Keratinocyte (primary cell): ENCODE data around the gene AP2A2. TPM values are rescaled to one million over a fixed set of nuclear protein-coding genes. Genes with fewer than 3 reads are reported as not detected.

Experiments used
- DNase-seq: peaks from one replicate; pipeline ENCODE4 v3.0.0-alpha.2; 2011; ENCODE audit warnings: low read depth, missing footprints, low spot score
- FAIRE-seq: peaks from 2 replicates; lab custom pipeline; 2011; peaks lifted over from hg19 to GRCh38; lab: Jason Lieb, UNC
- H2AFZ ChIP-seq: 2 replicates; pipeline ENCODE4 v1.6.0; 2012; ENCODE audit warnings: low read length, control low read depth, inconsistent platforms; ENCODE audit not compliant: control insufficient read depth
- H3K27ac ChIP-seq: 2 replicates; pipeline ENCODE4 v1.5.1; 2011; ENCODE audit warnings: low read length; ENCODE audit not compliant: control insufficient read depth, insufficient read depth
- H3K27me3 ChIP-seq: 3 replicates; pipeline ENCODE4 v1.6.0; 2011; ENCODE audit warnings: low read length; ENCODE audit not compliant: control insufficient read depth, insufficient read depth; ENCODE audit errors: extremely low read depth
- H3K36me3 ChIP-seq, 2 experiments: 2 replicates in 1 of 2; 3 replicates in 1 of 2; pipeline ENCODE4 v1.5.1; 2011; ENCODE audit warnings: low read length in 2 of 2, mild to moderate bottlenecking in 1 of 2; ENCODE audit not compliant: control insufficient read depth in 2 of 2, insufficient read depth in 2 of 2; ENCODE audit errors: extremely low read depth in 1 of 2
- H3K4me1 ChIP-seq: 3 replicates; pipeline ENCODE4 v1.5.1; 2011; ENCODE audit warnings: low read length; ENCODE audit not compliant: control insufficient read depth, insufficient read depth; ENCODE audit errors: extremely low read depth
- H3K4me2 ChIP-seq: 3 replicates; pipeline ENCODE4 v1.6.0; 2011; ENCODE audit warnings: low read depth, low read length; ENCODE audit not compliant: control insufficient read depth, insufficient read depth; ENCODE audit errors: extremely low read depth
- H3K4me3 ChIP-seq, 3 experiments: fragments of 200-600 bp in 1 of 3; sonication (generic) in 1 of 3; 2 replicates in 2 of 3; 3 replicates in 1 of 3; pipeline ENCODE4 v1.5.1; 2011 to 2016; ENCODE audit warnings: low read length in 3 of 3, mild to moderate bottlenecking in 3 of 3, control low read depth in 2 of 3, inconsistent platforms in 1 of 3, low read depth in 1 of 3, mixed read lengths in 1 of 3, mixed run types in 1 of 3, moderate library complexity in 1 of 3; ENCODE audit not compliant: control insufficient read depth in 2 of 3, insufficient read depth in 2 of 3; ENCODE audit errors: extremely low read depth in 1 of 3
- H3K79me2 ChIP-seq: 2 replicates; pipeline ENCODE4 v1.6.0; 2012; ENCODE audit warnings: low read length; ENCODE audit not compliant: control insufficient read depth, insufficient read depth
- H3K9ac ChIP-seq: 3 replicates; pipeline ENCODE4 v1.6.0; 2011; ENCODE audit warnings: low read length; ENCODE audit not compliant: control insufficient read depth, insufficient read depth; ENCODE audit errors: extremely low read depth
- H3K9me1 ChIP-seq: 3 replicates; pipeline ENCODE4 v1.6.0; 2011; ENCODE audit warnings: low read length; ENCODE audit not compliant: control insufficient read depth, insufficient read depth; ENCODE audit errors: extremely low read depth
- H3K9me3 ChIP-seq: 2 replicates; pipeline ENCODE4 v1.5.1; 2012; ENCODE audit warnings: low read depth, low read length; ENCODE audit not compliant: control insufficient read depth
- H4K20me1 ChIP-seq: 3 replicates; pipeline ENCODE4 v1.6.0; 2011; ENCODE audit warnings: low read length; ENCODE audit not compliant: control insufficient read depth, insufficient read depth; ENCODE audit errors: extremely low read depth
- EZH2 ChIP-seq: IDR thresholded peaks from one replicate; pipeline ENCODE4 v1.6.1; 2012; ENCODE audit warnings: inconsistent platforms, mild to moderate bottlenecking, low read length, moderate library complexity
- dilution Hi-C: fragments of 300-500 bp; cut with MboI; formaldehyde crosslinking; loops from one replicate; pipeline ENCODE4 v1.7.0; 2020; ENCODE audit warnings: low sequenced_read_pairs; ENCODE audit not compliant: extremely low pct_ligation_motif_present
- polyA plus RNA-seq, 5 experiments: library from polyadenylated mRNA; depleted of rRNA in 3 of 5; stranded (reverse) in 3 of 5; stranded (forward) in 1 of 5; unstranded in 1 of 5; fragments of >200 nt; gene quantifications; 1 replicate in 1 of 5; 2 replicates in 3 of 5; 3 replicates in 1 of 5; pipeline versions ENCODE4 v1.2.1 to v1.2.3, GENCODE V29; 2011 to 2012; ENCODE audit warnings: missing spikeins in 2 of 5, low read depth in 1 of 5, low replicate concordance in 1 of 5
- TF ChIP-seq, protein P1 (sequence below), 3 experiments: IDR thresholded peaks in 1 of 3; conservative IDR thresholded peaks in 1 of 3; optimal IDR thresholded peaks in 1 of 3; 2 replicates in 2 of 3; 3 replicates in 1 of 3; pipeline versions ENCODE3 to v1.5.1; 2011; ENCODE audit warnings: low read length in 3 of 3, mild to moderate bottlenecking in 3 of 3, moderate library complexity in 2 of 3, control low read depth in 1 of 3, inconsistent platforms in 1 of 3; ENCODE audit not compliant: insufficient read depth in 2 of 3; ENCODE audit errors: extremely low read depth in 1 of 3

AP2A2 gene
- polyA plus RNA-seq, 1 donor (not counting 4 experiments of a cell fraction or from before 2014, with no cell fraction given) = 47.8 TPM

DNA sequence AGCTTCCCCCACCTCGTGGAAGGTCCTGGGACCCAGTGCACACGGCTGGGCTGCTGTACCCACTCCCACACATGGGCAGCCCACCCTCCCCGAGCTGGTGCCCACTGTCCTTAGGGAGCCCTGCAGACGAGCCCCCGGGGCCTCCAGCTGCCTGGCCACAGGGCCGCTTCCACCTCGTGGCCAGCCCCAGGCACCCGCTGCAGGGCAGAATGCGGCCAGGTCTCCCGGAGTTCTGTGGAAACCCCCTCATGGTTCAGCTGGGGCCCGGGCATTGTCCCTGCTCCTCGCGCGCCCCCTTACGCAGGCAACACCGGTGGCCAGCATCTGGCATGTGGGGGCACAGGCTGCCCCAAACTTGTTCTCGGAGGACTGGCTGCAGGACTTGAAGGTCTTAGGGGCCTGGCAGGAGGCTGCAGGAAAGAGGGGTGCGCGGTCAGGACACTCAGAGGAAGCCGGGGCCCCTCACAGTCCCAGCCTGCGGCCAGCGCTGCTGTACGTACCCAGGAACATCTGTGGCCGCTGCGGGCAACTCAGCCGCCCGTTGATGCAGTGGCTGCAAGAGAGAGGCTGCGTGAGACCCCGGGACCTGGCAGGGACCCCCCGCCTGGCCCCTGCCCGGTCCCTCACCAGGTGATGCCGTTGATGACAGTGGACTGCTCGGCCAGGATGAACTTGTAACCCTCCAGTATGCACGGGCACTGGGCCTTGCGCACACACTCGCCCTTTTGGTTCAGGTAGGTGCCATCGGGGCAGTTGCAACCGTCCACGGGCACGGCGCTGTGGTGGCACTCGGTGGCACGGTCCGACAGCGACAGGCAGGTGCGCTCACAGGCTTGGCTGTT, 101.2 kb downstream of the AP2A2 start:
- Histone ChIP-seq H4K20me1 (no peaks in the 10 kb centered on the region), H3K9ac (no peak overlapping the region), H3K27ac (no peak overlapping the region), H3K9me1 (no peaks in the 10 kb centered on the region), H3K4me2 (no peak overlapping the region), H3K4me1 (no peaks in the 10 kb centered on the region), H2AFZ (no peak overlapping the region), H3K79me2 (no peaks in the 10 kb centered on the region), H3K9me3 (no peaks in the 10 kb centered on the region), H3K27me3 (peaks cover 4% of the 10 kb centered on the region), H3K4me3 (no peak overlapping the region), H3K36me3 (peaks cover 0 to 2% of the 10 kb centered on the region in 2 experiments)
- DNase-seq = no peak
- dilution Hi-C loops = no loop called here
- FAIRE-seq = no peak
- TF ChIP-seq, protein P1, sequence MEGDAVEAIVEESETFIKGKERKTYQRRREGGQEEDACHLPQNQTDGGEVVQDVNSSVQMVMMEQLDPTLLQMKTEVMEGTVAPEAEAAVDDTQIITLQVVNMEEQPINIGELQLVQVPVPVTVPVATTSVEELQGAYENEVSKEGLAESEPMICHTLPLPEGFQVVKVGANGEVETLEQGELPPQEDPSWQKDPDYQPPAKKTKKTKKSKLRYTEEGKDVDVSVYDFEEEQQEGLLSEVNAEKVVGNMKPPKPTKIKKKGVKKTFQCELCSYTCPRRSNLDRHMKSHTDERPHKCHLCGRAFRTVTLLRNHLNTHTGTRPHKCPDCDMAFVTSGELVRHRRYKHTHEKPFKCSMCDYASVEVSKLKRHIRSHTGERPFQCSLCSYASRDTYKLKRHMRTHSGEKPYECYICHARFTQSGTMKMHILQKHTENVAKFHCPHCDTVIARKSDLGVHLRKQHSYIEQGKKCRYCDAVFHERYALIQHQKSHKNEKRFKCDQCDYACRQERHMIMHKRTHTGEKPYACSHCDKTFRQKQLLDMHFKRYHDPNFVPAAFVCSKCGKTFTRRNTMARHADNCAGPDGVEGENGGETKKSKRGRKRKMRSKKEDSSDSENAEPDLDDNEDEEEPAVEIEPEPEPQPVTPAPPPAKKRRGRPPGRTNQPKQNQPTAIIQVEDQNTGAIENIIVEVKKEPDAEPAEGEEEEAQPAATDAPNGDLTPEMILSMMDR (optimal IDR thresholded peaks at IDR 0.05 in 1 of 3, IDR thresholded peaks at IDR 0.05 in 1 of 3, conservative IDR thresholded peaks at IDR 0.05 in 1 of 3; ENCODE audit: extremely low read depth in 1 of 3, insufficient read depth in 2 of 3, low read length in 3 of 3) = no peak
- TF ChIP-seq EZH2 = no peak

DNA sequence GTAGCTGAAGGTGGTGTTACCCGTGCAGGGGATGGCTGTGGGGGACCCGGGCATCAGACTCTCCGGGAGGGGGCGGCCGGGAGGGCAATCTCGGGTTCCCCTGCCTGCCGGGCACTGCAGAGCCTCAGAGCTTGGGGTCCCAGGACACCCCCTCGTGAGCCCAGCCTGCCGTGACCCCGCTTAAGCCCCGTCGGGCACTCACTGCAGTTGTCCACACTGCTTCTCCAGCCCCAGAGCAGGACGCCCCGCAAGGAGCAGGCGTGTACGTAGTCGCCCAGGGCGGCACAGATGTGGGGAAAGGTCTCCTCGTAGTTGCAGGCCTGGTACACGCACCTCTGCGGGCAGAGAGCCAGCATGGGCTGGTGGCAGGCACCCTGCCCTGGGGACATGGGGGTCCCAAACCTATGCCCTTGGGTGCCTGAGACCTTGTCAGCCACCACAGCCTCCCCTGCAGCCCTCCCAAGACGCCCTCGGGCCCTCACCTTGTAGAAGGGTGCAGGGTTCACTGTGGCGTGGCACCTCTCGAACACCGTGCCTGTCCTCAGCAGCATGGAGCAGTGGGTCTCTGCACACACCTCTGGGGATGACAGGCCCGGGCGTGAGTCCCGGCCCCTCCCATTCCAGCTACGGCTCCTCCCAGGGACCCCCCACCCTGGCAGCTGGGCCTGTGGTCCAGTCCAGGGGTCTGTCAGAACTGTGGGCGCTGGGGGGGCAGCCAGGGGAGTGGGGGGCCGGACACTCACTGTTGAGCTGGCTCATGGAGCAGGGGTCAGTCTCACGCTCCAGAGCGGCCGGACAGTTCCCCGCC, 102.0 kb downstream of the AP2A2 start:
- H3K4me1 ChIP-seq = no peaks in the 10 kb centered on the region
- no peaks in the 10 kb centered on the region for H3K9me1 ChIP-seq
- H2AFZ ChIP-seq = no peak overlapping the region
- dilution Hi-C loops = no loop called here
- H4K20me1 ChIP-seq = no peaks in the 10 kb centered on the region
- DNase-seq (no peak), FAIRE-seq (no peak)
- peaks cover 4% of the 10 kb centered on the region for H3K27me3 ChIP-seq
- H3K9me3 ChIP-seq = no peaks in the 10 kb centered on the region
- H3K4me3 ChIP-seq = no peak overlapping the region
- no peak overlapping the region for H3K27ac ChIP-seq
- no peak overlapping the region for H3K4me2 ChIP-seq
- peaks cover 0 to 2% of the 10 kb centered on the region in 2 experiments for H3K36me3 ChIP-seq
- no peaks in the 10 kb centered on the region for H3K79me2 ChIP-seq
- TF ChIP-seq EZH2 = no peak
- TF ChIP-seq, protein P1 (optimal IDR thresholded peaks at IDR 0.05 in 1 of 3, IDR thresholded peaks at IDR 0.05 in 1 of 3, conservative IDR thresholded peaks at IDR 0.05 in 1 of 3; ENCODE audit: extremely low read depth in 1 of 3, insufficient read depth in 2 of 3, low read length in 3 of 3) = no peak
- no peak overlapping the region for H3K9ac ChIP-seq
